Measurements from ENCODE around the gene NEU3.

GRCh38 chr11:74957937-74958629 is 30.6 kb upstream of the NEU3 start:
- no peak for TF ChIP-seq CTCF (IDR thresholded peaks at IDR 0.05)
- no peak for TF ChIP-seq POLR2A (IDR thresholded peaks at IDR 0.05)
